DMS 273 (cell line): ENCODE data around the gene PLA1A.
"Not testable (repeated sequence)": the region's sequence is repeated elsewhere in the genome, so short reads cannot be mapped to it uniquely, and the experiment has no call there.

Experiments
- DNase-seq: peaks from one replicate; lab custom pipeline; 2025; ENCODE audit not compliant: unreplicated experiment; lab: John Stamatoyannopoulos, UW

PLA1A gene

GRCh38 chr3:119660474-119661440 is 63.1 kb downstream of the PLA1A start, which contains the start of gene POPDC2:
TSS of gene POPDC2 (minus strand) at chr3:119660589. CDS start at chr3:119660423, 166 bp downstream.
- DNase-seq, result peak; percentile 39

GRCh38 chr3:119662604-119663373 is 65.1 kb downstream of the PLA1A start:
- DNase-seq, result peak; percentile 74

- peak; percentile 47 for DNase-seq
Observed at GRCh38 chr3:119663885-119664284, 66.2 kb downstream of the PLA1A start.

- peak; percentile 72 for DNase-seq
Observed at GRCh38 chr3:119664370-119664769, 66.7 kb downstream of the PLA1A start.

GRCh38 chr3:119664850-119665379 is 67.2 kb downstream of the PLA1A start:
- peak; percentile 33 for DNase-seq

GRCh38 chr3:119665954-119666559 is 68.4 kb downstream of the PLA1A start:
- DNase-seq, result no peak

GRCh38 chr3:119669906-119670570 is 72.4 kb downstream of the PLA1A start:
- no peak for DNase-seq

- peak; percentile 17 for DNase-seq
Observed at GRCh38 chr3:119672776-119673175, 75.1 kb downstream of the PLA1A start.

GRCh38 chr3:119673875-119674274 is 76.2 kb downstream of the PLA1A start:
- DNase-seq, result no peak

GRCh38 chr3:119675188-119675874 is 77.6 kb downstream of the PLA1A start:
- no peak for DNase-seq

GRCh38 chr3:119676020-119676419 is 78.3 kb downstream of the PLA1A start:
- DNase-seq, result peak; percentile 36

- DNase-seq, result peak; percentile 99
Observed at GRCh38 chr3:119676771-119677640, 79.3 kb downstream of the PLA1A start, which contains the start of gene COX17. TSS of gene COX17 (minus strand) at chr3:119677406. CDS start at chr3:119677310, 96 bp downstream.

- no peak for DNase-seq
Observed at GRCh38 chr3:119677641-119677934, 79.9 kb downstream of the PLA1A start.

GRCh38 chr3:119678209-119678608 is 80.5 kb downstream of the PLA1A start:
- DNase-seq, result not testable (repeated sequence)
